D721Med (cell line): Measurements from ENCODE around the gene KLK15.

Source experiments
- DNase-seq: peaks from one replicate; pipeline ENCODE4 v3.0.0; 2011; ENCODE audit warnings: low spot score; ENCODE audit not compliant: insufficient read length
- FAIRE-seq: peaks from 2 replicates; lab custom pipeline; 2011; peaks lifted over from hg19 to GRCh38; lab: Jason Lieb, UNC
- TF ChIP-seq, protein P1 (sequence below): IDR thresholded peaks from 2 replicates; pipeline ENCODE4 v1.5.1; 2012; ENCODE audit warnings: mild to moderate bottlenecking, control low read depth; ENCODE audit not compliant: insufficient read depth; ENCODE audit errors: missing control alignments

KLK15 gene, protein sequence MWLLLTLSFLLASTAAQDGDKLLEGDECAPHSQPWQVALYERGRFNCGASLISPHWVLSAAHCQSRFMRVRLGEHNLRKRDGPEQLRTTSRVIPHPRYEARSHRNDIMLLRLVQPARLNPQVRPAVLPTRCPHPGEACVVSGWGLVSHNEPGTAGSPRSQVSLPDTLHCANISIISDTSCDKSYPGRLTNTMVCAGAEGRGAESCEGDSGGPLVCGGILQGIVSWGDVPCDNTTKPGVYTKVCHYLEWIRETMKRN

DNA sequence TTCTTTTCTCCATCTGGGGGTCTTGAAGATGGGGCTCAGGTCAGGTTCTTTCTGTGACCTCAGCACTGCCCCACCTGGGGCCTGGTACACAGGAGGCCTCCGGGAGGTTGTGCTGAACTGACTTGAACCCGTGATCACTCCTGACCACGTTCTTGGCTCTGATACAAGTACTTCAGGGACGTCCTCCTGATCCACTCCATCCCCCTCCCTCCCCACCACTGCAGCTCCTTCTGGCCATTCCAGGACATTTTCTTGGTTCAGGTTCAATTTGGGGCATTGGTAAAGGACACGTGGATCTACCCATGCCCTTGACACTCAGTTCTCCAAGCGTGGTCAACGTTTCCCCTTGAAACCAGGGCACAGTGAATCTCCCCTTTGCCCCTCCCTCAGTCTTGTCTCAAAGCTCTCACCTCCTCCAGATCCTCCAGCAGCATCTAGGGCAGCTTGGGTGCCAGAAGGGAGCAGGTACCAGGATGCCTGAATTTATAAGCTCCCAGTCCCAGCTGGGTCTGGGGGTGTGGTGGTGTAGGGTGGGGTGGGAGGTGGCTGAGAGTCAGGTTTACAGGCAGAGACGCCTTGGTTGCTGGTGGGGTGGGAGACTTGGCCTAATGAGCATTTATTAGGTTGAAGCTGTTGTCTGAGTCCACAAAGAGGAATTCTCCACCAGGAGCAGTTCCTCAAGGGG lies at the start of gene KLK15:
KLK15 (minus strand) TSS at position 458 of the 685 bp plus-strand sequence. CDS start 2,082 bp downstream, outside the sequence.
- DNase-seq = no peak
- TF ChIP-seq, protein P1, sequence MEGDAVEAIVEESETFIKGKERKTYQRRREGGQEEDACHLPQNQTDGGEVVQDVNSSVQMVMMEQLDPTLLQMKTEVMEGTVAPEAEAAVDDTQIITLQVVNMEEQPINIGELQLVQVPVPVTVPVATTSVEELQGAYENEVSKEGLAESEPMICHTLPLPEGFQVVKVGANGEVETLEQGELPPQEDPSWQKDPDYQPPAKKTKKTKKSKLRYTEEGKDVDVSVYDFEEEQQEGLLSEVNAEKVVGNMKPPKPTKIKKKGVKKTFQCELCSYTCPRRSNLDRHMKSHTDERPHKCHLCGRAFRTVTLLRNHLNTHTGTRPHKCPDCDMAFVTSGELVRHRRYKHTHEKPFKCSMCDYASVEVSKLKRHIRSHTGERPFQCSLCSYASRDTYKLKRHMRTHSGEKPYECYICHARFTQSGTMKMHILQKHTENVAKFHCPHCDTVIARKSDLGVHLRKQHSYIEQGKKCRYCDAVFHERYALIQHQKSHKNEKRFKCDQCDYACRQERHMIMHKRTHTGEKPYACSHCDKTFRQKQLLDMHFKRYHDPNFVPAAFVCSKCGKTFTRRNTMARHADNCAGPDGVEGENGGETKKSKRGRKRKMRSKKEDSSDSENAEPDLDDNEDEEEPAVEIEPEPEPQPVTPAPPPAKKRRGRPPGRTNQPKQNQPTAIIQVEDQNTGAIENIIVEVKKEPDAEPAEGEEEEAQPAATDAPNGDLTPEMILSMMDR = no peak
- FAIRE-seq = no peak

- TF ChIP-seq, protein P1 = no peak
Observed at GRCh38 chr19:50882188-50882587, 48.8 kb upstream of the KLK15 start.

GRCh38 chr19:50880241-50880640 lies 46.9 kb upstream of the KLK15 start:
- TF ChIP-seq, protein P1 = no peak
- FAIRE-seq (no peak), DNase-seq (no peak)

More at GRCh38 chr19:50882188-50882587, 48.8 kb upstream of the KLK15 start:
- no peak for FAIRE-seq
- no peak for DNase-seq

DNA sequence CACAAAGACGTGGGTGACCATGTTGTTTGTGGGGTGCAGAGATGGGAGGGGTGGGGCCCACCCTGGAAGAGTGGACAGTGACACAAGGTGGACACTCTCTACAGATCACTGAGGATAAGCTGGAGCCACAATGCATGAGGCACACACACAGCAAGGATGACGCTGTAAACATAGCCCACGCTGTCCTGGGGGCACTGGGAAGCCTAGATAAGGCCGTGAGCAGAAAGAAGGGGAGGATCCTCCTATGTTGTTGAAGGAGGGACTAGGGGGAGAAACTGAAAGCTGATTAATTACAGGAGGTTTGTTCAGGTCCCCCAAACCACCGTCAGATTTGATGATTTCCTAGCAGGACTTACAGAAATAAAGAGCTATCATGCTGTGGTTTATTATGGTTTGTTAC lies 45.5 kb upstream of the KLK15 start:
- FAIRE-seq = no peak
- no peak for DNase-seq
- TF ChIP-seq, protein P1 = no peak

DNA sequence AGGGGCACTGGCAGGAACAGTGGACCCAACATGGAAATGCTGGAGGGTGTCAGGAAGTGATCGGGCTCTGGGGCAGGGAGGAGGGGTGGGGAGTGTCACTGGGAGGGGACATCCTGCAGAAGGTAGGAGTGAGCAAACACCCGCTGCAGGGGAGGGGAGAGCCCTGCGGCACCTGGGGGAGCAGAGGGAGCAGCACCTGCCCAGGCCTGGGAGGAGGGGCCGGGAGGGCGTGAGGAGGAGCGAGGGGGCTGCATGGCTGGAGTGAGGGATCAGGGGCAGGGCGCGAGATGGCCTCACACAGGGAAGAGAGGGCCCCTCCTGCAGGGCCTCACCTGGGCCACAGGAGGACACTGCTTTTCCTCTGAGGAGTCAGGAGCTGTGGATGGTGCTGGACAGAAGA lies 44.0 kb upstream of the KLK15 start:
- TF ChIP-seq, protein P1 = no peak
- DNase-seq (no peak), FAIRE-seq (no peak)

- TF ChIP-seq, protein P1 = no peak
- FAIRE-seq (no peak), DNase-seq (no peak)
Observed at GRCh38 chr19:50876456-50876855, 43.1 kb upstream of the KLK15 start.

GRCh38 chr19:50875795-50876422 lies 42.5 kb upstream of the KLK15 start:
- DNase-seq = no peak
- TF ChIP-seq, protein P1 = no peak
- no peak for FAIRE-seq
